T-helper 22 cell (primary cell): ENCODE measurements around the gene EZR.

Experiments
- DNase-seq: peaks from one replicate; pipeline ENCODE4 v3.0.0-alpha.2; 2020; ENCODE audit warnings: low read depth

EZR gene

GRCh38 chr6:158819213-158819976 lies at the start of gene EZR:
EZR (minus strand) TSS chr6:158819368; CDS start chr6:158818093, 1,275 bp downstream.
- DNase-seq, result peak; percentile 81

DNA sequence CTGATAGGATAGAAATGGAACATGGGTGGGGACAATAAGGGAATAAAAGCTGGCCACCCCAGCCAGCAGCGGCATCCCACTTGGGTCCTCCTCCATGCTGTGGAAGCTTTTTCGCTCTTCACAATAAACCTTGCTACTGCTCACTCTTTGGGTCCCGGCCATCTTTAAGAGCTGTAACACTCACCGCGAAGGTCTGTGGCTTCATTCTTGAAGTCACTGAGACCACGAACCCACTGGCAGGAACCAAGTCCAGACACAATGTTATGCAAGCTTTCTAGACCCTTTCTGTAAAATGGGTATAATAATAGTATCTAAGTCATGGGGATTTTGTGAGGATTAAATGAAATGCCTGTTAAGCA lies 48.9 kb upstream of the EZR start:
- DNase-seq, result no peak

GRCh38 chr6:158867381-158868121 lies 48.4 kb upstream of the EZR start:
- DNase-seq, result no peak

- no peak for DNase-seq
Measured at GRCh38 chr6:158865769-158866168, 46.6 kb upstream of the EZR start.

GRCh38 chr6:158863646-158864045 lies 44.5 kb upstream of the EZR start:
- DNase-seq, result no peak

- no peak for DNase-seq
Measured at GRCh38 chr6:158861686-158862381, 42.7 kb upstream of the EZR start.

DNA sequence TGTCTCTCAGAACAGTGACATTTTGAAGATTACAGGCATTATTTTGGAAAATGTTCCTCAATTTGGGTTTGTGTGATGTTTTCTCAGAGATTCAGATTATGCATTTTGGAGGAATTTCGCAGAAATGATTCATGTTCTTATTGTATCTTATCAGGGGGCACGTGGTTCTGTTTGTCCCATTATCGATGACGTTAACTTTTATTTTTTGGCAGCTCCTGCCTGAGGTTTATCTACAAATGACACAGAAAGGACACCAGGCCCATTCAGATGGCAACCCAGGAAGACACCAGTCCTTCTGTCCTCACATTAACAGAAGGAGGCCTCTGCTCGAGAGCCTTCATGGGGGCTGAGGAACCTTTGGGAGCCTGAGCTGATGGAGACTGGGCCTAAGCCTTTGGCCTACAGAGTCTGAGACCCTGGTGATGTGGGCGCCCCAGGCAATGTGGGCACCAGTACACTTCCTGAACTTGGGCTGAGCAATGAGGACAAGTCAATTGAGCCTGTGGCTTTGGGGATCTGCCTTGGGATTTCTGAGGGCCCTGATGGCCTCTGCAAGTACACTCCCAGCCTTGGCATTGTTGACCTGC lies 41.2 kb upstream of the EZR start:
- DNase-seq, result no peak

DNA sequence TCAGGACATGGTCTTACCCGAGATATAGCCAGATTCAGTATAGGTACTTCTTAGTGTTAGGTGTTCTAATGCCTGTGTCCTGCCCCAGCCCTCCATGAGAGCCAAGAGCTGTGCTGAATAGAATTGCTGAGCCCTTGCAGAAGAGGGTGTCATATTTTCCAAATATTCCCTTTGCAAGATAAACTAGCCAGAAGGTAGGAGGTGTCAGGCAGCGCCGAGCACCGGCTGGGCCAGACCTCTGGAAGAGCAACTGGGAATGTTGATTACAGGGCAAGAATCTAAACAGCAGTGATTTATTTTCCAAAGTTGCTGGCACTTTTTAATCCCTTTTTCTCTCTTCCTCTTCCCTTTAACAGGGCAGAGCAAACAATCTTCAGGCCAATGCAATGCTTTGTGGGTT lies 37.1 kb upstream of the EZR start:
- DNase-seq, result no peak

DNA sequence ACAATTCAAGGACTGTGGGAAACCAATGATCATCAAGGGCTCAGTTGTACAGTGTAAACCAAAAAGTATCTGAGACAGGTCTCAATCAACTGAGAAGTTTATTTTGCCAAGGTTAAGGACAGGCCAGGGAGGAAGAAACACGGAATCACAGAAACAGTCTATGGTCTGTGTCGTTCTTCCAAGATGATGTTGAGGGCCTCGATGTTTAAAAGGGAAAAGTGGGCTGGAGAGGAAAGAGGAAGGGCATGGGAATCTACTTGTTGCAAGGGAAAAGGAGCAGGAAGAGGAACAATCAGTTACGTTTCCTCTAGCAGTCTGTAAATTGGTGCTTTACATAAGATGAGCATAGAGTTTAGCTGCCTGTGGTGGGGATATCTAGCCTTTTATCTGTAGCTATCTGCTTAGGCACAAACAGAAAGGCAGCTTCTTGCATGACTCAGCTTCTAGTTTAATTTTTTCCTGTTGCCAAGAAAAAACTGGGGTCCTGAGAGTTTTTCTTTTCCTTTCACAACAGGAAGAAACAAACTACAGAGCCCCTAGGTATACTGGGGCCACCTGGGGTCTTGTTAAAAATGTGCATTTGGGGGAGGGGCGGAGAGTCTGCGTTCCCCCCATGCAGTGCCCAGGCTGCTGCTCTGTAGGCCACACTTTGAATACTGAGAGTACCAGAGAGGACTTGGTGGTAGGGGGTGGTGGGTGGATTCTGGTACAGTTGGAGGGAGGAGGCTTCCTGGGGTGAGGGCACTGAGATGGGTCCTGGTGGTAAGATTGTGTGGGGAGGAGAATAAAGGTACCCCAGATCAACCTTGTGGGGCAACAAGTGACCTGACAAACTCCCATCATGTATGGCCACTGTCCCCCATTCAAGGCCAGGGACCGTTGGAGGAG lies 35.3 kb upstream of the EZR start:
- DNase-seq, result peak; percentile 27

DNA sequence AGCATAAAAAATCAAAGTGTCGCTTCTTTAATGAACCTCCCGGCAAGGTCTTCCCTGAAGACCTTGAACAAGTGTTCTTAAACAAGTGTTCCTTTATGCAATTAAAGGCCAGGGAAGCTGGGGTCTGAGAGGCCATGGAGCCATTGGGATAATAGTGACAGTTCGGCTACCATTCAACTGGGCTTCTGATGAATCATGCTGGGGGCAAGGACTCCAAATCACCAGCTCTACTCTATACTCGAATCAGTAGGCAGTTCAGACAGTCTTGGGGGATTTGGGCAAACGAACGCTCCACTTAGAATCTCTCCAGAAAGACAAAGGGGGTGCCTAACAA lies 34.7 kb upstream of the EZR start:
- no peak for DNase-seq

DNA sequence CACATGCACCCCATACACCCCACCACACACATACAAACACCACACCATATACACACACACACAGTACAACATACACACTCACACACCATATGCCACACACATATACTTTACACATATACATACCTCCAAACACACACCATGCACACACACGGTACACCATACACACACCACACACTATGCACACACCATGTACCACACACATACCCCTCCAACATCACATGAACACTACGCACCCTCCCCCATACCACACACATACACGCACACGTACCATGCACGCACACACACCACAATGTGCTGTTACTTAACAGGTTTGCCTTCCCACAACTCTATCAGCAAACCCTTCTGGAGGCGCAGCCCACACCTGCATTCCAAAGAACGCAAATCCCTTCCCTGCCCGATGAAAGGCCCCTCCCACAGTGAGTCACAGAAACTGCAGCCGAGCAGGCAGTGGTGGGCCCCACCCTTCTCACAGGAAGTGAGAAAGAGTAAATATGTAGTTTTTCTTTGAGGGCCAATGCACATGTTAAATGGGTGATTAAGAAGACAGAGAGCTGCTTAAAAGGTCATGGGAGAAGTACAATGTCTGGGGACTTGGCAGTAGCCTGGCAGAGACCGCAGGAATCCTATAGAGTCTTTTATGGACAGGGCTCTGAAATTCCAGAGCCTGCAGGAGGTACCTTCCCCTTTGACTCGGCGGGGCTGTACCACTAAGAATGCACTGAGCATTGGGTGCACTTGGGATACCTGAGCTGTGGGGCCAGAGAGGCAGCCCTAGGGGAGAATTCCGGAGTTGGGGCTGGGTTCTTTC lies 34.1 kb upstream of the EZR start:
- peak; percentile 87 for DNase-seq

- DNase-seq, result no peak
Measured at GRCh38 chr6:158852312-158853071, 33.3 kb upstream of the EZR start.

- DNase-seq, result no peak
Measured at GRCh38 chr6:158850807-158851115, 31.6 kb upstream of the EZR start.

DNA sequence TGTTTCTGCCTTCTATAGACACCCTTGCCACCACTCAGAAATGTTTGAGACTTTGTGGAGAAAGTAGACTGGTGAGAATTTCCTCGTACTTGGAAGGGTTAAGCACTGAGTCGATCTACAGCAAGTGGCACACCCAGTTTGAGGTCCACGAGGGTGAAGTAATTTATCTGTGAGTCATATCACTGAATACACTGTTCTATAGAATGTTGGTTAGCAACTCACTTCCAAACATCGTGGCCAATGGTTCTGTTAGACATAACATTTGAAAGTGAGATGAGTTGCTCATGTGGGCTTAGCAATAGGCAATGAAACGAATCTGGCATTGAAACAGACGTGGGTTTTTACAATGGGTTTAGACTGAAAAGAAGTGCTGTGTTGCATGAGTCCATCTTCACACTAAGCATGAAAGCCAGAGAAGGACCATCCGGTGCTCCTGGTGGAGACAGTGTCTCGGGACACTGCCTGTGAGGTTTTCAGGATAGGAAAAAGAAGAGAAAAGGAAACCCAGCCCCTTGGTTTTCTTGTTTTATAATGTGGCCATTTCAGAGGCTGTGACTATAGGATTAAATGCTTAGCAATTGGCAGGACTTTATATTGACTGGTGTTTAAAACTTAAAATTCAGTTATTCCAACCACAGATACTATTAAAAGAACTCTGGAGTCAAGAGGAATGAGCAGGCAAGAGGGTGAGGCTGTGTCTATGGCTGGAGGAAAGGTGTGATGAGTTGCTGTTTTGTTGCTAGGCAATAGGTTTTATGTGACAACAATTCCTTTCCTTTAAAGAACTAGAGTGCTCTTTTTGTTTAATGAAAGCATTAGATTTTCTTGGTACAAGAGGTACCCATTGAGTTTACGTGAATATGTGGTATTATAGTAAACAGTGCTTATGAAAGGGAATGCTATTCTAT lies 31.0 kb upstream of the EZR start:
- peak; percentile 69 for DNase-seq

DNA sequence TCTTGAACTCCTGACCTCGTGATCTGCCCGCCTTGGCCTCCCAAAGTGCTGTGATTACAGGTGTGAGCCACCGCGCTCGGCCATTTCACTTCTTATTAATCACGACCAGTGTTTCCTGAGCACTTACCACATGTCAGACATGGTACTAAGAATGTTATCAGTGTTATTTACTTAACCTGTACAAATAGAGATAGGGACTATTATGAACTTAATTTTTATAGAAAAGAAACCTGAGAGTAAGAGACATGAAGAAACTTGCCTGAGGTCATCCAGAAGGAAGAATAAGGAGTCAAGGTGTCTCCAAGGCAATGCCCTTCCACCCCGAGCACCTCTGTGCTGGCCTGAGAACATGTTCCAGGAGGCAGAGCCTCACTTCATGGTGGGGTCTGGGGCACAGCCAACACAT lies 29.3 kb upstream of the EZR start:
- DNase-seq, result no peak

DNA sequence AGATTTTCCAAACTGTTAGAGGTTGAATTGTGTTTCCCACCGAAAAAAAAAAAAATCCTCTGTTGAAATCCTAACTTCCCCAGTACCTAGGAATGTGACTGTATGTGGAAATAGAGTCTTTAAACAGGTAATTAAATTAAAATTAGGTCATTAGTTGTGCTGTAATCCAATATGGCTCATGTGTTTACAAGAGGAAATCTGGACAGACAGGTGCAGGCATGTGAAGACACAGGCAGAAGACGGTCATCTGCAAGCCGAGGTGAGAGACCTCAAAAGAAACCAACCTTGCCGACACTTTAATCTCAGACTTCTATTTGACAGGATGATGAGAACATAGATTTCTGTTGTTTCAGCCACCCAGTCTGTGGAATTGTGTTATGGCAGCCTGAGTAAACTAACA lies 28.6 kb upstream of the EZR start:
- DNase-seq, result no peak

- no peak for DNase-seq
Measured at GRCh38 chr6:158847012-158847529, 27.9 kb upstream of the EZR start.

- no peak for DNase-seq
Measured at GRCh38 chr6:158843751-158844683, 24.8 kb upstream of the EZR start.
